Chondrocyte (in vitro differentiated cells): ENCODE measurements around the gene SMIM20. TPM values are rescaled to one million over a fixed set of nuclear protein-coding genes. Genes with fewer than 3 reads are reported as not detected.

Experiments used
- DNase-seq: peaks from one replicate; pipeline ENCODE4 v3.0.0; 2021; ENCODE audit warnings: mixed read lengths, low spot score
- H3K27ac Mint-ChIP-seq: one replicate; pipeline ENCODE4 v1.8.0; 2021; ENCODE audit warnings: mild to moderate bottlenecking, moderate library complexity, mixed read lengths; ENCODE audit not compliant: unreplicated experiment
- H3K27me3 Mint-ChIP-seq: 2 replicates; pipeline ENCODE4 v1.8.0; 2021; ENCODE audit warnings: low read depth, mixed read lengths
- H3K36me3 Mint-ChIP-seq: 2 replicates; pipeline ENCODE4 v1.8.0; 2021; ENCODE audit warnings: low read depth, mixed read lengths
- H3K4me1 Mint-ChIP-seq: 2 replicates; pipeline ENCODE4 v1.8.0; 2021; ENCODE audit warnings: low read depth, mild to moderate bottlenecking, mixed read lengths
- H3K4me3 Mint-ChIP-seq: one replicate; pipeline ENCODE4 v1.8.0; 2021; ENCODE audit warnings: mild to moderate bottlenecking, moderate library complexity, mixed read lengths; ENCODE audit not compliant: unreplicated experiment
- H3K9me3 Mint-ChIP-seq: 2 replicates; pipeline ENCODE4 v1.8.0; 2021; ENCODE audit warnings: low read depth, mixed read lengths
- total RNA-seq: library from RNA; stranded (reverse); gene quantifications from 3 replicates; pipeline ENCODE4 v1.2.1, GENCODE V29; 2021
- TF ChIP-seq, protein P1 (sequence below): fragments of 200-600 bp; sonication (generic); IDR thresholded peaks from 2 replicates; pipeline ENCODE4 v1.5.0; 2021; ENCODE audit warnings: antibody characterized with exemption, mild to moderate bottlenecking, moderate library complexity

Gene SMIM20
- total RNA-seq, 1 donor from 2014 or later, result 19.7 TPM

DNA sequence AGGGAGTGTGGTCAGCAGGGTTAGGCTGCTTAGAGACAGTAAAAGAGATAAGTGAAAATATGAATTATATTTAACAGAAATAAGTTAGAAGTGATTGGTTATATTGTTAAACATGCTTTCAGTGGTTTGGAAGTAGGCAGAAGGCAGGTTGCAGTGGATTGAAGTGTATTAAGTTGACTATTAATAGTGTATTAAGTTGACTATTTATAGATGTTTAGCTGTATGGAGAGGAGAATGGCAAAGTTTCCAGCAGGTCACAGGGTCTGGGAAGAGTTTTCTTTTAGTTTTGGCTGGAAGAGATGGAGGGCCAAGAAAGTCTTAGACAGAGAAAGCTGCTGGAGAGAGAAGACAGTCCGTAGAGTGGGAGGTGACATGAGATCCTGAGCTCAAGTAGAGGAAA, 7.9 kb downstream of the SMIM20 start:
- no peak for DNase-seq
- H3K36me3 Mint-ChIP-seq, result peaks cover 5% of the 10 kb centered on the region
- no peaks in the 10 kb centered on the region for H3K9me3 Mint-ChIP-seq
- no peaks in the 10 kb centered on the region for H3K4me1 Mint-ChIP-seq
- no peaks in the 10 kb centered on the region for H3K27me3 Mint-ChIP-seq
- H3K27ac Mint-ChIP-seq, result no peak overlapping the region
- TF ChIP-seq, protein P1, sequence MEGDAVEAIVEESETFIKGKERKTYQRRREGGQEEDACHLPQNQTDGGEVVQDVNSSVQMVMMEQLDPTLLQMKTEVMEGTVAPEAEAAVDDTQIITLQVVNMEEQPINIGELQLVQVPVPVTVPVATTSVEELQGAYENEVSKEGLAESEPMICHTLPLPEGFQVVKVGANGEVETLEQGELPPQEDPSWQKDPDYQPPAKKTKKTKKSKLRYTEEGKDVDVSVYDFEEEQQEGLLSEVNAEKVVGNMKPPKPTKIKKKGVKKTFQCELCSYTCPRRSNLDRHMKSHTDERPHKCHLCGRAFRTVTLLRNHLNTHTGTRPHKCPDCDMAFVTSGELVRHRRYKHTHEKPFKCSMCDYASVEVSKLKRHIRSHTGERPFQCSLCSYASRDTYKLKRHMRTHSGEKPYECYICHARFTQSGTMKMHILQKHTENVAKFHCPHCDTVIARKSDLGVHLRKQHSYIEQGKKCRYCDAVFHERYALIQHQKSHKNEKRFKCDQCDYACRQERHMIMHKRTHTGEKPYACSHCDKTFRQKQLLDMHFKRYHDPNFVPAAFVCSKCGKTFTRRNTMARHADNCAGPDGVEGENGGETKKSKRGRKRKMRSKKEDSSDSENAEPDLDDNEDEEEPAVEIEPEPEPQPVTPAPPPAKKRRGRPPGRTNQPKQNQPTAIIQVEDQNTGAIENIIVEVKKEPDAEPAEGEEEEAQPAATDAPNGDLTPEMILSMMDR, result no peak
- no peak overlapping the region for H3K4me3 Mint-ChIP-seq

DNA sequence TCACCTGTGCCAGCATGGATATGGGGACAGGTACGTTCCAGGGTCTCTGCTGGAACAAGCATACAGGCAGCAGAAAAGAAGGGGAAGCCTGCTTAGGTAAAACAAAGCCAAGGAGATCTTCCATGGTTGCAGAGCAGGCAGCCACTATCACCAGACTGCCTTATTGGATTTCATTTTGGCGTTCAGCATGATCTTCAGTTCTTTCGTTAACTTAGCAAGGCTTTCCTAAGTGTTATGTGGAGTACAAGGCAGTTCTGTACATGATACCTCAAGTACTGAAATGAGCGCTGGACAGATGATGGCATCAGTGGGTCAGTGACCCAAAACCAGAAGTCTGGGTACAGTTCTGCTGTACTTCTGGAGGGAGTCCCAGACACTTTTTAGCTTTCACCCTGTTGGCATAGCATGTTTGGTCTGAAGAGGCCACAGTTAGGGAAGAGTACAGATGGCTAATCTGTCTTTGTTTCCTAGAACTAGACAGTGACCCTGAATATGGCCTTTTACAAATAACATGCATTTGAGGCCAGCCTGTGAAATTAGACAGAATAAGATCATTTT, 8.9 kb downstream of the SMIM20 start:
- Mint-ChIP-seq H3K36me3 (peaks cover 5% of the 10 kb centered on the region), H3K4me3 (no peak overlapping the region), H3K4me1 (no peaks in the 10 kb centered on the region), H3K9me3 (no peaks in the 10 kb centered on the region), H3K27ac (no peak overlapping the region), H3K27me3 (no peaks in the 10 kb centered on the region)
- no peak for DNase-seq
- TF ChIP-seq, protein P1, result no peak

- DNase-seq, result no peak
- Mint-ChIP-seq H3K27me3 (no peaks in the 10 kb centered on the region), H3K4me1 (peaks cover under 1% of the 10 kb centered on the region), H3K27ac (no peak overlapping the region), H3K4me3 (no peak overlapping the region), H3K36me3 (peaks cover 5% of the 10 kb centered on the region), H3K9me3 (no peaks in the 10 kb centered on the region)
- TF ChIP-seq, protein P1, result no peak
Observed at GRCh38 chr4:25923745-25924144, 9.7 kb downstream of the SMIM20 start.

DNA sequence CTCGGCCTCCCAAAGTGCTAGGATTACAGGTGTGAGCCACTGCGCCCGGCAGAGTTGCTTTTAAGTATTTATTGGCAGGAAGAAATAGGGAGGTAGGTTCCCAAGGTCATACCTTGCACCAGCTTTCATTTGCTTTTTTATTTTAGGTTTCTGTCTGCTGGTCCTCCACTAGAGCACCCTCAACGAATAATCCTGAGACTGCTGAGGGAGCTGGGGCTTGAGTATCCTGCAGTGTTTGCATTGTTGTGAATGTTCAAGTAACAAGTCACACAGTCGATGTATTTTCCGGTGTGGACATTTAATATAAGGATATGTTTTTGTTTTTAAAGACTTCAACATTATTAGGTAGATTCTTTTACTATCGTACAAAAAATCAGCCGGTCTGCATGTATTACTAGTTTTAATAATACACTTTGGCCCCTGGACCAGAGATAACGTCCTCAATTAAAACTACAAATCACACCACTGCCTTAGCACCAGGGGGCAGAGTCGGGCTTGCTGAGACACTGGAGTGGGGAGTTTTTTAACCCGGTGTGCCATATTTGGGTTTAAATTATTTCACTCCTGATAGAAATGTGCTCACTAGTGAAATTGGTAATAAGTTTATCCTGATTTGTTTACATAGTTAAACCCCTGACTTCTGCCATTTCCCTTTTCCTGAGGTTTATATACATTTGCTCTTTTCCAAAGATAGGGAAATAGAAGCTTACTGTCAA, 11.6 kb downstream of the SMIM20 start:
- Mint-ChIP-seq H3K27me3 (no peaks in the 10 kb centered on the region), H3K9me3 (no peaks in the 10 kb centered on the region), H3K36me3 (peaks cover 8% of the 10 kb centered on the region), H3K27ac (no peak overlapping the region), H3K4me3 (no peak overlapping the region), H3K4me1 (peaks cover 6% of the 10 kb centered on the region)
- no peak for DNase-seq
- TF ChIP-seq, protein P1, result peak; percentile 79

DNA sequence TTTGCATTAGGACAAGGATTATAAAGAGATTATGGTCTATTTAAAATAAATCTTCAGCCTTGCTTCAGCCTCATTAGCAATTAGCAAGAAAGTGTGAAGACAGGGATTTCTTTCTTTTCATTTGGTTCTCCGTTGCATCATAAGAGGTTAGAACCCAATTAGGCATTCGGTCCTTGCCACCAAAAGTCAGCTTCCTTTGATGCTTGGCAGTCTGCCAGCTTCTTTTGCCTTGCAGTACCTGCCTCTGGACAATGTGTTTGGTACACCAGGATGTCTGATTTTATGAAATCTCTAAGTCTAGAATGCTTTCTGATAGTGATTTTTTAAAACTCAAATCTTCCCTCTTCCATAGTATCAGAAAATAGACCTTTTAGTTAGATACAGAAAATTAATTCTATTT, 12.4 kb downstream of the SMIM20 start:
- TF ChIP-seq, protein P1, result no peak
- H3K4me1 Mint-ChIP-seq, result peaks cover 6% of the 10 kb centered on the region
- H3K4me3 Mint-ChIP-seq, result no peak overlapping the region
- no peaks in the 10 kb centered on the region for H3K27me3 Mint-ChIP-seq
- H3K9me3 Mint-ChIP-seq, result no peaks in the 10 kb centered on the region
- no peak overlapping the region for H3K27ac Mint-ChIP-seq
- DNase-seq, result no peak
- peaks cover 7% of the 10 kb centered on the region for H3K36me3 Mint-ChIP-seq
